Measurements from ENCODE around the gene CLCN4.

The CLCN4 gene

DNA sequence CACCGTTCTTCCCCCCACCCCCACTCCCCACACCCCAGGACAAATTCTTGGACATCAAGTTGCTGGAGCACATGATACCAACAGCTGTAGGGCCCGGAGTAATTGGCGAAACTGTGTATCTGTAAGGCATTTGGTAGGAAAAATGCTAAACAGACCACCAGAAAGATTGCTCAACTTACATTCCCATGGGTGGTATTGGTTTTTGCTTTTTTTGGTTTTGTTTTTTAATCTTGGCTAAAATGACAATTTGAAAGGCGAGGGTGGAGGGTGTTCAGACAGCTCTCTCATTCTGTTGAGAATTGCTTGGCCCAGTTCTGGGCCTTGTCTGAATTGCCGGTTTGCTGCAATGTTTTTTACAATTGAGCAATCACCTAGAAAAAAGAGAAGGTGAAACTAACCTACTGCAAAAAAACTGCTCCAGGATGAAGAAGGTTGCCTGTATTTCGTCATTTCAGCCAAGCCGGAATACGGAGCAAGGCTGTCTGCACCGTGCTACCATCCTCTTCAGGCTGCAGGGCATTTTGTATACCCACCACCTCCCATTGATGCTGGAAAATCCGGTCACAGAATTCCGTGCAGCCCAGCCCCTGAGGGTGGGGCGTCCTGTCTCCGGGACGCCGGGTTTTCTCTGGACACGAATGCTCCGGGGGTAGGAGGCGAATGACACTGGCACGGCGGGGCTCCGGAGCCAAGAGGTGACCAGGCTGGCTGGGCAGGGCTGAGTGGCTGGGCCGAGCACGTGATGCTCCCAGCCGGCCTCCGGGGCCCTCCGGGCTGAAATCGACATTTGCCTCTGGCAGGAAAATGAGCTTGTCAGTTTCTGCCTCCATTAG lies at the start of gene CLCN4:
CLCN4 (plus strand) TSS at position 777 of the 833 bp plus-strand sequence. CDS start 28,058 bp downstream, outside the sequence.
- DNase-seq = no peak

GRCh38 chrX:10107483-10107882 lies 49.3 kb upstream of the CLCN4 start:
- DNase-seq = no peak

GRCh38 chrX:10108288-10108687 lies 48.5 kb upstream of the CLCN4 start:
- no peak for DNase-seq

GRCh38 chrX:10109695-10110094 lies 47.1 kb upstream of the CLCN4 start:
- no peak for DNase-seq

DNA sequence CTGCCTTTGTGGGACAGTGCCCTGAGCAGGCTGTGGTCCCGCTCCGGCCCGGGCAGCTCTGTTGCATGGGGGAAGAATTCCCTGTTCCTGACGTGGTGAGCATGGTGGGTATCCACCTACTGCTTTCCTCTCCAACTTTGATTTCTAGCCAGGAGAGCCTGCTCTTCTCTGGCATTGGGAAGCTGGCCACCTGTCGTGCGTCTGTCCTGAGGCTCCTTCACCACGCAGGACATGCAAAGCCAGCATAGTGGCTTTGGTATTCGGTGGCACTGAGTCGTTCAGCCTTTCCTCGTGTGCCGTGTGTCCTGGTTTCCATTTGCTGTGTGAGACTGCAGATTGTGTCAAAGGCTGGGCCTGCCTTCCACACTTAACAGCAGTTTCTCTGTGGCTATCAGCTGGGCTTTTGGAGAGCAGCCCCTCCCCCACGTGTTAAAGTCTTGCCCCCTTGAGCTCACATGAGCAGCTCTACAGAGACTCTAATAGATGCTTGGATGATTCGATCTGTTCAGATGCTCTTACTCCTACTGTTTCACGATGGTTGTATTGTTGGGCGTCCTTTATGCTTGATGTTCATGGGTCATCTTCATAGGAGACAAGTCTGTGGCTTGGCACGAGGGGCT lies 46.3 kb upstream of the CLCN4 start:
- peak in 1 of 2 donors; percentile 27 for DNase-seq

DNA sequence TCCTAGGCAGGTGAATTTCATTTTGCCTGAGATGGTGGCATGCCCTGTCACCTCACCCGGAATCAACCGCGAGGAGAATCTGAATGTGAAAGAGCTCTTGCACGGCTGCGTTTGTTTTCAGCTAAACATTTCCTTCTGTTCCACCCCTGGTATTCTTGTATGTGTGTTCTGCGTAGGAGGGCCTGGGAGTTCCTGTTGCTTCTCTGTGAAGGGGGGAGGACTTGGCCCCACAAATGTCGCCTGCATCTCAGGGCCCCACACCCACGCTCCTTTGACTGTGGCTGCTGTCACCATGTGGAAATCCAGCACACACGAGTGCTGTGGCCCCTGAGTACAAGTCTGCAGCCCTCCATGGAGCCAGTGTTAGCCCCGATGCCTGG lies 45.8 kb upstream of the CLCN4 start:
- DNase-seq = peak; percentile 67 to 73

GRCh38 chrX:10111364-10112148 lies 45.2 kb upstream of the CLCN4 start:
- peak; percentile 67 to 74 for DNase-seq

DNA sequence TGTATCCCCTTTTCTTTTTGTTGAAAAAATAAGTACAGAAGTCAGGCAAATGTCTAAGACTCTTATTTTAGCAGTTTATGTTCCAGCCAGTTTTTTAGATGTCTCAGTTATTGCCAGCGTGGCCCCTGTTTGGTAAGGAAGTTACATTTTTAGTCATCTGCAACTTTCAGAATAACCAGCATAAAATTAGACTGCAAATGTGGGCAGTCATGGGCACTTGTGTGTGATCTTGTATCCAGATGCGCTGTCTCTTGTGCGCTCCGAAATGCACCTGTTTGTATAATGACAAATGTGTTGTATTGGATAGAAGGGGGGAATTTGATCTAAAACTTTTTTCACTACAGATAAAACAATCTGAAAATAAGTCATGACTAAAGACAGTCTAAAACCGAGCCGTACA lies 44.3 kb upstream of the CLCN4 start:
- DNase-seq = no peak

DNA sequence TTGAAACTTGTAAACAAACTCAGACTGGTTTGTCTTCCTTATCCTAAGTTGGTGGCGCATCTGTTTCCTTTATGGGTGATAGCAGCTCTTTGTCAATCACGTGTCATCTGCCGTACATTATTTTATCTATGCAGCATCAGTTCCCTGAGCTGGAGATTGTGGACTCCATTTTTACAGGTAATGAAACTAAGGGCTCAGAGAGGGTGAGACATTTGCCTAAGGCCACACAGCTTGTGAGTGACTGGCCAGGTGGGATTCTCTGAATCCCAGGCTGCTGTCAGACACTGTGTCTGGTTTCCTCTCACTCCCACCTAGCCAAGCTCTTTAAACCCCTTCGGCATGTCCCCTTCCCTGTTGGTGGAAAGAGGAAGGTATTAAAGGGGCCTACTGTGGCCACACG lies 41.7 kb upstream of the CLCN4 start:
- DNase-seq = no peak

GRCh38 chrX:10117301-10117700 lies 39.5 kb upstream of the CLCN4 start:
- DNase-seq = no peak

DNA sequence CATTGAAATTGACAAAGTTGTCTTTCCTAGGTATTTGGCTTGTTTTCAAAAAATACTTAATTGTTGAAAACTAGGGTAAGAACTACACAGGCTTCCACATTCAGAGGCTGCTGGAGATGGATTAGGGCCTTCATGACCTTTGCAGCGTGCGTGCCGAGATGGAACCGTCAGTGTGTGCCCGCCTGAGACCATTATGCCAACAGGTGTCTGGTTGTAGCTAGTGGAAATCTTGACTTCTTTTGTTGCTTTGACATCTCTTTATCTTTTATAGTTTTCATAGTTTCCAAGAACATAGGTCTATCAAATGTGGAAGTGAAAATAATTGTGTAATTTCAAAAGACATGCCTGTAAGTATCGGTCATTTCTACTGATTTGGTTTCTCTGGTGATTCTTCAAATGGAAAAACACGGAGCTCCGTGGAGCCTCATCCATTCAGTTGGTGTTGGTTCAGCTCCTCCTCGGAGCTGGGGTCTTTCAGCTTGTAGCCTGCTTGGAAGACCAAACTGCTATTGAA lies 38.9 kb upstream of the CLCN4 start:
- DNase-seq = no peak

DNA sequence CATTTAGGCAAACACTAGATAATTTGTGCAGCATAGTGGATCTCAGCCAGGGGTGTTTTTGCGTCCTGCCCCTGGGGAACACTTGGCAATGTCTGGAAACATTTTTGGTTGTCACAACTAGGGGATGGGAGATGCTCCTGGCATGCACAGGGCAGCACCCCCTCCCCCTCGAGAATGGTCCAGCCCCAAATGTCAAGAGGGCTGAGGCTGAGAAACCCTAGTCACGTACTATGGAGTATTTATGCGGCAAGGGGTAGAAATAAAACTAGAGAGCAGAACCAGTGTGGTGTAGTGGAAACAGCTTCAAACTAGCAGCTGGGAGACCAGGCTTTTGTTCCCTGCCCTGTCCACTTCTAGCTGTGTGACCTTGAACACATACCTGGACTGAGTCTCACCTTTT lies 38.2 kb upstream of the CLCN4 start:
- DNase-seq = no peak

- peak; percentile 81 to 82 for DNase-seq
Measured at GRCh38 chrX:10119399-10119990, 37.3 kb upstream of the CLCN4 start.

- no peak for DNase-seq
Measured at GRCh38 chrX:10120331-10120730, 36.4 kb upstream of the CLCN4 start.

DNA sequence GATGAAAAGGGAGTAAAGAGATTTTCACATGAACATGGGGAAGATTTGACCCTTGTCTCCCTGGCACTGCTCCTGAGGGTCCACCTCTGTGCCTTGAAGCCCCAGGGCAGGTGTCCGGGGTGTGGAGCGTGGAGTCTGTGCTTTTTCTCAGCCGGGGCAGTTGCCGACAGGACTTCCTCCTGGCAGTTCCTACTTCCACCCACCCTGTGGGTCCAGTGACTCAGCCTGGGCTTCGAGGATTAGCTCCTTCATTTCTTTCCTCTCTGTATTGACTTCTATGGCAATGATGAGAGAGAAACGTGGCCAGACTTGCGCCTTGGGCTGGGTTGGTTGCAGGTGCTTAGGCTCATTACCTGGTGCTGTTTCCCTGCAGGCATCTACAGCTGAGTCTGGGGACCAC lies 35.9 kb upstream of the CLCN4 start:
- no peak for DNase-seq

DNA sequence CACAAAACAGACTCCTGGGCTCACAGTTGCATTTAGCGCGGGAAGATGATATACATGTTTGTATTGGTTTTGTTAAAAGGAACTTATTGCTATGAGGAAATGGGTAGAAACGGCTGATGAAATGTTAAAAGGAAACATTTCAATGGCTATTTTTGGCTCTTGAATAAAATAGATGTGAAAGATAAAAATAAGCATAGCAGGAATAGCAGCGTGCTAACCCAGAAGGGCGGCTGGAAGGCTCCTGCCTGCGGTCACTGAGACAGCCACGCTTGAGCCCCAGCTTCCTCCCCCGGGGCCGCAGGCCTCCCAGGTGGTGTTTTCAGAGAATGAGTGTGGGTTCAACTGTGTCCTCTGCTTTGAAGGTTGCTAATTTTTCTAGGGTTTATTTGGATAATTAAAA lies 35.0 kb upstream of the CLCN4 start:
- peak in 1 of 2 donors; percentile 50 for DNase-seq

- DNase-seq = no peak
Measured at GRCh38 chrX:10124506-10125247, 32.1 kb upstream of the CLCN4 start.

GRCh38 chrX:10125248-10125615 lies 31.5 kb upstream of the CLCN4 start:
- DNase-seq = no peak

DNA sequence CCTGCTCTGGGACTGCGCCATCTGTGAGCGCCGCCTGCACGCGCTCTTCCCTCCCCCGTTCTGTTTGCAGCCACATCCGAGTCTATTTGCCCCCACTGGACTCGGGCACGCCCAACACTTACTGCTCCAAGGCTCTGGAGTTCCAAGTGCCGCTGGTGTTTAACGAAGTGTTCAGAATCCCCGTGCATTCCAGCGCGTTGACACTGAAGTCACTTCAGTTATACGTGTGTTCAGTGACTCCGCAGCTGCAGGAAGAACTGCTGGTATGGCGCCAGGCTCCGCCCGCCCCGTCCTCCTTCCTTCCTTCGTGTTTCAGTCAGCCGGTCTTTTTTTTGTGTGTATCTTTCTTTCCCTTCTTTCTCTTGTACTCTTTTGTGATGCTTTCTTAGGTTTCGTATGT lies 30.7 kb upstream of the CLCN4 start:
- no peak for DNase-seq

DNA sequence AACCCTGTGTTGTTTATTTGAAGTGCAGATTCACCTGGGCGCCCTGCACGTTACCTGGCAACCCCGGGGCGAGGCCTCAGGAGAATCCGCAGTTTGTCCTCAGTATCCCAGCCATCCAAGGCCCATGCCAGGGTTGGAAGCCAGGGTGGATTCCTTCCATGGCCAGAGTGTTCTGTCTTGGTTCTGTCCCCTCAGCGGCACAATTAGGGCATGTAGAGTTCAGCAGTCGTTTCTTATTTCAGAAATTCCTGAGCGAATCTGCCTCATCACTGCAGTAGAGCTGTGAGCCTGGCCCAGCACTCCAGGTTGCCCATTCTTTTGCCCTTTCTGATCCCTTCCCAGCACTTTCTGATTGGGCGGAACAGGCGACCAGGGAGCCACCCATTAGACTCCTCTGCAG lies 29.9 kb upstream of the CLCN4 start:
- DNase-seq = no peak

DNA sequence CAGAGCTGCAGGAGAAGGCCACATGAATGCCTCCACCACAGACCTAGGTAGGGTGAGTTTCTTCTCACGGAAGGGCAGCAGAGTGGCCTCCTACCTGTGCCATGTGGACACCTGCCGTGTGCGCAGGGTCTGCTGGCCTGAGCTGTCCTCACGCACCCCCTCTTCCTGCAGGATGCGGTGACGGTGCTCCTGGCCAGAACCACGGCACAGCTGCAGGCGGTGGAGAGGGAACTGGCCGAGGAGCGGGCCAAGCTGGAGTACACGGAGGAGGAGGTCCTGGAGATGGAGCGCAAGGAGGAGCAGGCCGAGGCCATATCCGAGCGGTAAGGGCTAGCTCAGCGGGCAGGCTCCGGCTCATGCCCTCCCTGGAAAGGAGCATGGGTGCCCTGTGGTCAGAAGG lies 28.4 kb upstream of the CLCN4 start:
- no peak for DNase-seq

- no peak for DNase-seq
Measured at GRCh38 chrX:10129229-10129628, 27.5 kb upstream of the CLCN4 start.
